NCI-H1436 treated with DMSO at 0.1 percent for 48 hours (cell line): ENCODE measurements around the gene GPRC5B.

Experiments
- DNase-seq: peaks from one replicate; lab custom pipeline; 2025; lab: John Stamatoyannopoulos, UW

GPRC5B gene, protein sequence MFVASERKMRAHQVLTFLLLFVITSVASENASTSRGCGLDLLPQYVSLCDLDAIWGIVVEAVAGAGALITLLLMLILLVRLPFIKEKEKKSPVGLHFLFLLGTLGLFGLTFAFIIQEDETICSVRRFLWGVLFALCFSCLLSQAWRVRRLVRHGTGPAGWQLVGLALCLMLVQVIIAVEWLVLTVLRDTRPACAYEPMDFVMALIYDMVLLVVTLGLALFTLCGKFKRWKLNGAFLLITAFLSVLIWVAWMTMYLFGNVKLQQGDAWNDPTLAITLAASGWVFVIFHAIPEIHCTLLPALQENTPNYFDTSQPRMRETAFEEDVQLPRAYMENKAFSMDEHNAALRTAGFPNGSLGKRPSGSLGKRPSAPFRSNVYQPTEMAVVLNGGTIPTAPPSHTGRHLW

GRCh38 chr16:19884611-19885450 is at the start of gene GPRC5B:
Gene GPRC5B (minus strand): TSS chr16:19884848. CDS start chr16:19872845, 12,003 bp downstream.
- no peak for DNase-seq

GRCh38 chr16:19933740-19934139 is 49.1 kb upstream of the GPRC5B start:
- DNase-seq: no peak

DNA sequence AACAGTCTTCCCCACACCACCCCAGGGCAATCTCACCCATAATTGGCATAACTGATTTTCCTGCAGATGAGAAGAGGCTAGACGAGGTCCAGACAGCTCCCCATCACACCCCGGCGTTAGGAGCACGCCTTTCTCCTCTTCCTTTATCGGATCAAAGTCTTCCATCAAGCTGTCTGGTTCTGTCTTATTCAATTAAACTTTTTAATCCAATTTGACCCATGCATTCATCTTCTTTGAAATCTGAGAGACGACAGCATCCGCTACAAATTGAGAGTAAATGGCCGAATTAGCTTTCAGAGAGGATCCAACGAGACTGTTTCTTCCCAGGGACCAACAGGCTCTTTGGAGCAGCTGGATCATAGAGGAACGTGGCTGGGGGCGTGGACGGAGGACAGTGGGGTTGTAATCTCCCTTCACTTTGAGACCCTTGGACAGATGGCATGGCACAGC is 44.4 kb upstream of the GPRC5B start:
- no peak for DNase-seq

DNA sequence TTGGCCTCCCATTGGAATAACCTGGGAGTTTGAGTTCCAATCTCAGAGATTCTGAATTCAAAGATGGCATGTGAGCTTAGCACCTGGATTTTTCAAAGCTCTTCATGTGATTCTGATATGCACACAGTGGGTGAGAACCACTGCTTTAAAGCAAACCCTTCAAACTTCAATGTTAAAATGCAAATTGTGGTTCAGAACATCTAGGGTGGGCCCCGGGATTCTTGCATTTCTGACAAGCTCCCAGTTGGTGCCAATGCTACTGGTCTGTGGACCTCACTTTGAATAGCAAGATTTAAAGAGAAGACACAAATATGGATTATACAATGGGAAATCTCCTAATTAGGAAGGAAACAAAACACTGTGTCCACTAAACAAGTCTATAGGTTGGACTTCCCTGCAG is 43.8 kb upstream of the GPRC5B start:
- DNase-seq: no peak

DNA sequence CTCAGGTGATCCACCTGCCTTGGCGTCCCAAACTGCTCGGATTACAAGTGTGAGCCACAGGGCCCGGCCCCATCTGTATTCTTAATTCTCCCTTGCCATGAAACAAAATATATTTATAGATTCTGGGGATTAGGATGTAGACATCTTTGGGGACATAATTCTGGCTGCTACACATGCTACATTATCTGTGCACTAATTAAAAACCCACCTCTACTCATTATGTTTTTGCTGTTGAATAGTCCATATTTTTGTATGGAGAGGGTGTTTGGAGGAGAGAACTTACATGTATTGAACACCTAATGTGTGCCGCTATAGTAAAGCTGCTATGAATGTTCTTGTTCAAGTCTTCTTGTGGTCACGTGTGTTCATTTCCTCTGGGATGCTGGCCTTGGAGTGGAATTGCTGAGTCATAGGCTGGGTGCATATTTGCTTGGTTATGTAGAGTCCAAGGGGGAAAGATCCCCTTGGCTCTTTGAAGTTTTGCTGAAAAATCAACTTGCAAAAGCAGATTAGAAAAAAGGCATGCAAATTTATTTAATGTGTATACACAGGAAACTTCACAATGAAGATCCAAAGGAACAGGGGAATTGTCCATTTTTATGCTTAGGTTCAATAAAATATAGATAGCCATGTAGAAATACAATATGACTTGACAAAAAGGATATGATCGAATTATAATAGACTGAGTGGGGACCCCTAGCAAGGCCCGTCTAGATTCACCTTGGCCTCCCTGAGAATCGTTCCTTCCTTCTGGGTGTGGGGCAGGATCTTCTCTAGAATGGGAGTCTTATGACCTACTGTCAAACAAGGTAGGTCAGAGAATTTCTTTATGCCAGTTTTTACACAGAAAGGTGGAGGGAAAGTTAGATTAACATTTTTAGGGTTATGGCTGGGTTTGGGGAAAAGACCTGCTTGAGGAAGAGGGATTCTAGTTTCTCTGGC is 42.1 kb upstream of the GPRC5B start:
- DNase-seq: no peak

DNA sequence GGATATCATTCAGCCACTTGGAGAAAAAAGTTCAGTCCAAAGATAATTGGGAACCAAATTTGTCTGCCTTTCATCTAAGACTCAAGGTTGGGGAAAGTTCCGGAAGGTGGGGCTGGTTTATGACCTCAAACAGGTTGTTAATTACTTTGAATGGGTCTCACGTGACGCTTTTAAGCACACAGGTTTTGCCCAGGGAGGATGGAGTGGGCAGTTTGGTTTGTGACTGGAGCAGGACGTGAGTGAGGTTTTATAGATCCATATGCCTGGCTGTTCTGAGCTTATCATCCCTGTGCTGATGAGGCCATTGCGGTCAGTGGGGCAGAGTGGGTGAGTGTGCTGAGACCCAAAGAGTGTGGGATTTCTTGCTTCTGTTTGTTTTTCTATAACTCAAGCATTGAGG is 38.7 kb upstream of the GPRC5B start:
- no peak for DNase-seq

- DNase-seq: no peak
These were observed 34.5 kb upstream of the GPRC5B start for GRCh38 chr16:19919142-19919541.

DNA sequence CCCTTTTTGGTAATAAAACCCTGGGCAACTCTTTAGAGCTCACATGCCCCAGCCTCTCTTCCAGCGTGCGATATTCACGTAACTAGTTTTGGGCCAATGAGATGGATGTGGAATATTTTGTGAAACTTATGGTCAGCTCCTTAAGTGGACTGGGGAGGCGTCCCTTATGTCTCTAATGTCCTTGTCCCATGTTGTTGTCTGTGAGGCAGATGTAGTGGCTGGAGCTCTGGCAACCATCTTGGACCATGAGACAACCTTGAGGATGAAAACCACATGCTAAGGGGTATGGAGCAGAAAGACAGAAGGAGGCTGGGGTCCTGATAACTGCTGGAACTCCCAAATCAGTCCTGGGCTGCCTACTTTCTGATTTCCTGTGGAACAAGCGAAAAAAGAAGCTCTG is 31.4 kb upstream of the GPRC5B start:
- DNase-seq: no peak

- no peak for DNase-seq
These were observed 30.2 kb upstream of the GPRC5B start for GRCh38 chr16:19914877-19915276.

DNA sequence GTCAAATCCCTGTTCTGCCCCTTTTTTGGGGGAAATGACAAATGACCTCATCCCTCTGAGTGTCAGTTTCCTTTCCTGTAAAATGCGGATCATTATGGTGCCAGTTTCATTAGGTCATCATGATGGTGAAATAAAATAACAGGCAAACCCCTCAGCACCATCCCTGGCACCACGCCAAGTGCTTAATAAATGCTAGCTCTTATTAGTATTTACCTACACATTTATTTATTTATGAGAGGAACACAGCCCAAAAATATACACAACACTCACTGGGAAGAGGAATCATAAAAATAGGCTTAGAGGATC is 28.6 kb upstream of the GPRC5B start:
- DNase-seq: no peak

DNA sequence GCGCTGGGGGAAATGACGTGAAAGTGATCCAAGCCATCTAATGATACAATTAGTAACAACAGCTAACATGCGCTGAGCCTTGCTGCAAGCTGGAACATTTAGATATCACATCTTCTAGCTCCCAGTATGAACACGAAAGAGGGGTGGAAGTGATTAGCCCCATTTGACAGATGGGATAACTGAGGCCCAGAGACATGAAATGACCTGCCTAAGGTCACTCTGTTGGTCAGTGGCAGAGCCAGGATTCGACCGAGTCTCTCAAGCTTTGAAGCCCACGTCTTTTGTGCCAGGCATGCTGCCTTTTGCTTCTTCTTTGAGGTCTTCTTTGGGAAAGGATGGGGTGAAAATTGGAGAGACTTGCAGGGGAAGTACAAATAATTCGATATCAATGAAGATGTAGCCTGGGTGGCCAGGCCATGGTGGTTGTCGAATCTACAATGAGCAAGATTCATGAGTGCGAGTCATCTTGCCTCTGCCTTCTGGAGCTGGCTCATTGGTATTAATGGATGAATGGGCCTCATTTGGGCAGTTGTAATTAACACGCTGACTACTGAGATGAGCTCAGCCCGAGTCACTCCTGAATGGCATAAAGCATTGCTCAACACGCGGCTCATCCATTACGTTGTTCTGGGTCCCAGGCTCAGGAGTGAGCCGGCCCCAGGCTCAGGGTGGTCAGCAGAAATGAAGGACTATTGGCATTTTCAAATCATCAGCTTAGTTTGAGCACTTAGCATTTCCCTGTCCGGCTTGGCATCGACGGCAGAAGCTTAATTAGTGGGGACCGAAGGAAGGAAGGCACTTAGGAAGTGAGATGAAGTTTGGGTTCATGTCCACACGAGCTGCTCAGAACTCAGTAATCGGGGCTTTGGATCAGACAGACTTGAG is 28.0 kb upstream of the GPRC5B start:
- DNase-seq: no peak

- DNase-seq: no peak
These were observed 27.3 kb upstream of the GPRC5B start for GRCh38 chr16:19911747-19912454.

DNA sequence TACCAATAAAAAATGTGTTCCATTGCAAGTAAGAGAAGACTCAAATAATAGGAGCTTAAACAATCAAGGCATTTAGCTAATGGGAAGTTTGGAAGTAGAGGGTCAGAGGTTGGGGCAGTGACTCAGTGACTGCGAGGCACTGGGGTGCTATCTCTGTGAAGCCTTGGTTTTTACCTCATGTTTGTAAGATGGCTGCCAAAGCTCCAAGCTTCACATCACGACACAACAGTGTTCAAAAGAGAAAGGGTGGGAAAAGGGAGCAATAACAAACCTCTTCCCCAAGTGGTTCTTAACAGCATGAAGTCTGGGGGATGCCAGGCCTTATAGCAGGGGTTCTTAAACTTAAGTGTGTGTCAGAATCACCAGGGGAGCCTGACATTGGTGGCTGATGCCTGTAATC is 26.6 kb upstream of the GPRC5B start:
- no peak for DNase-seq

GRCh38 chr16:19909750-19910322 is 25.2 kb upstream of the GPRC5B start:
- DNase-seq: no peak

GRCh38 chr16:19908921-19909320 is 24.3 kb upstream of the GPRC5B start:
- no peak for DNase-seq

GRCh38 chr16:19907161-19907992 is 22.7 kb upstream of the GPRC5B start:
- no peak for DNase-seq

- no peak for DNase-seq
These were observed 16.5 kb upstream of the GPRC5B start for GRCh38 chr16:19901164-19901563.

GRCh38 chr16:19899605-19899955 is 14.9 kb upstream of the GPRC5B start:
- no peak for DNase-seq

- no peak for DNase-seq
These were observed 14.4 kb upstream of the GPRC5B start for GRCh38 chr16:19898924-19899604.
